ENCODE measurements around the gene ZEB2.

ZEB2 gene

GRCh38 chr2:144501118-144501517, 18.8 kb downstream of the ZEB2 start:
- no peak overlapping the region for H3K9ac ChIP-seq (ENCODE audit: low read depth, low read length)
- H3K27me3 ChIP-seq (ENCODE audit: insufficient read depth, low read length, poor library complexity): no peaks in the 10 kb centered on the region
- no peak overlapping the region for H3K4me2 ChIP-seq (ENCODE audit: insufficient read depth, low read length)
- H2AFZ ChIP-seq (ENCODE audit: low read depth, low read length): no peak overlapping the region
- no peak overlapping the region for H3K4me3 ChIP-seq (ENCODE audit: low read depth in 1 of 2, low read length in 2 of 2)
- TF ChIP-seq, protein P1, sequence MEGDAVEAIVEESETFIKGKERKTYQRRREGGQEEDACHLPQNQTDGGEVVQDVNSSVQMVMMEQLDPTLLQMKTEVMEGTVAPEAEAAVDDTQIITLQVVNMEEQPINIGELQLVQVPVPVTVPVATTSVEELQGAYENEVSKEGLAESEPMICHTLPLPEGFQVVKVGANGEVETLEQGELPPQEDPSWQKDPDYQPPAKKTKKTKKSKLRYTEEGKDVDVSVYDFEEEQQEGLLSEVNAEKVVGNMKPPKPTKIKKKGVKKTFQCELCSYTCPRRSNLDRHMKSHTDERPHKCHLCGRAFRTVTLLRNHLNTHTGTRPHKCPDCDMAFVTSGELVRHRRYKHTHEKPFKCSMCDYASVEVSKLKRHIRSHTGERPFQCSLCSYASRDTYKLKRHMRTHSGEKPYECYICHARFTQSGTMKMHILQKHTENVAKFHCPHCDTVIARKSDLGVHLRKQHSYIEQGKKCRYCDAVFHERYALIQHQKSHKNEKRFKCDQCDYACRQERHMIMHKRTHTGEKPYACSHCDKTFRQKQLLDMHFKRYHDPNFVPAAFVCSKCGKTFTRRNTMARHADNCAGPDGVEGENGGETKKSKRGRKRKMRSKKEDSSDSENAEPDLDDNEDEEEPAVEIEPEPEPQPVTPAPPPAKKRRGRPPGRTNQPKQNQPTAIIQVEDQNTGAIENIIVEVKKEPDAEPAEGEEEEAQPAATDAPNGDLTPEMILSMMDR (IDR thresholded peaks at IDR 0.05; ENCODE audit: borderline replicate concordance, extremely low read depth, low read length, poor library complexity, severe bottlenecking): no peak
- TF ChIP-seq EZH2 (IDR thresholded peaks at IDR 0.05; ENCODE audit: borderline replicate concordance, low read depth, low read length, severe bottlenecking): no peak
- H3K4me1 ChIP-seq (ENCODE audit: insufficient read depth, low read length): no peaks in the 10 kb centered on the region
- H3K79me2 ChIP-seq (ENCODE audit: insufficient read depth, low read length): peaks cover 26% of the 10 kb centered on the region; the same call in 1 of the 2 replicates
- no peaks in the 10 kb centered on the region for H4K20me1 ChIP-seq (ENCODE audit: insufficient read depth, low read length)
- no peak for DNase-seq
- H3K36me3 ChIP-seq (ENCODE audit: insufficient read depth, low read length): no peaks in the 10 kb centered on the region
- no peak overlapping the region for H3K27ac ChIP-seq (ENCODE audit: low read length)
- no peak for ATAC-seq (ENCODE audit: insufficient read depth, low read depth)
- no peaks in the 10 kb centered on the region for H3K9me3 ChIP-seq (ENCODE audit: insufficient read depth, low read length, severe bottlenecking)

DNA sequence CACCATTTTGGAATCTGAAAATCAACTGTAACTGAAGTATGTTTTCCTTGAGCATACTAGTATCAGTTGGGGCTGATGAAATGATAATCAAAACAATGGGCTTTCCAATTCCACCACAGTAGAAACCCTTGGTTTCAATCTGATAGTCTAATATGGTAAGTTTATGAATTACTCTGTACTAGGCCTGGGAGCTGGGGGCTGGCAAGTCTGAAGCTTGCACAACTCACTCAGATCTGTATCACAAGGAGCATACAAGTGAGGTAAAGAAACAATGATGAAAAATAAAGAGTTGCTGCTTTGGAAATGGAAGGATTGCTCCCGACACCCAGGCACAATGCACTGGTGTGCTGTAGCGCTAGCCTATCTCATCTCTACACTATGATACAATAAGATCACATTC, 19.4 kb downstream of the ZEB2 start:
- Histone ChIP-seq H3K9ac (ENCODE audit: low read depth, low read length) (no peak overlapping the region), H3K36me3 (ENCODE audit: insufficient read depth, low read length) (no peaks in the 10 kb centered on the region), H3K9me3 (ENCODE audit: insufficient read depth, low read length, severe bottlenecking) (no peaks in the 10 kb centered on the region), H3K4me2 (ENCODE audit: insufficient read depth, low read length) (no peak overlapping the region), H3K4me1 (ENCODE audit: insufficient read depth, low read length) (no peaks in the 10 kb centered on the region), H3K79me2 (ENCODE audit: insufficient read depth, low read length) (peaks cover 31% of the 10 kb centered on the region; the same call in 1 of the 2 replicates), H3K27ac (ENCODE audit: low read length) (no peak overlapping the region), H3K27me3 (ENCODE audit: insufficient read depth, low read length, poor library complexity) (no peaks in the 10 kb centered on the region), H3K4me3 (ENCODE audit: low read depth in 1 of 2, low read length in 2 of 2) (no peak overlapping the region), H4K20me1 (ENCODE audit: insufficient read depth, low read length) (no peaks in the 10 kb centered on the region), H2AFZ (ENCODE audit: low read depth, low read length) (no peak overlapping the region)
- DNase-seq (no peak), ATAC-seq (ENCODE audit: insufficient read depth, low read depth) (no peak)
- TF ChIP-seq EZH2 (IDR thresholded peaks at IDR 0.05; ENCODE audit: borderline replicate concordance, low read depth, low read length, severe bottlenecking): no peak
- TF ChIP-seq, protein P1 (IDR thresholded peaks at IDR 0.05; ENCODE audit: borderline replicate concordance, extremely low read depth, low read length, poor library complexity, severe bottlenecking): no peak

- ATAC-seq (ENCODE audit: insufficient read depth, low read depth) (no peak), DNase-seq (no peak)
- Histone ChIP-seq H3K79me2 (ENCODE audit: insufficient read depth, low read length) (peaks cover 24% of the 10 kb centered on the region; the same call in 1 of the 2 replicates), H3K4me3 (ENCODE audit: low read depth in 1 of 2, low read length in 2 of 2) (no peak overlapping the region), H3K4me1 (ENCODE audit: insufficient read depth, low read length) (no peaks in the 10 kb centered on the region), H3K9me3 (ENCODE audit: insufficient read depth, low read length, severe bottlenecking) (no peaks in the 10 kb centered on the region), H3K4me2 (ENCODE audit: insufficient read depth, low read length) (no peak overlapping the region), H4K20me1 (ENCODE audit: insufficient read depth, low read length) (no peaks in the 10 kb centered on the region), H3K27me3 (ENCODE audit: insufficient read depth, low read length, poor library complexity) (no peaks in the 10 kb centered on the region), H3K27ac (ENCODE audit: low read length) (no peak overlapping the region), H2AFZ (ENCODE audit: low read depth, low read length) (no peak overlapping the region), H3K9ac (ENCODE audit: low read depth, low read length) (no peak overlapping the region), H3K36me3 (ENCODE audit: insufficient read depth, low read length) (no peaks in the 10 kb centered on the region)
- TF ChIP-seq EZH2 (IDR thresholded peaks at IDR 0.05; ENCODE audit: borderline replicate concordance, low read depth, low read length, severe bottlenecking): no peak
- TF ChIP-seq, protein P1 (IDR thresholded peaks at IDR 0.05; ENCODE audit: borderline replicate concordance, extremely low read depth, low read length, poor library complexity, severe bottlenecking): no peak
Measured at GRCh38 chr2:144498277-144498676, 21.6 kb downstream of the ZEB2 start.
